GM18511 (cell line): Measurements from ENCODE around the gene EHBP1.

ENCODE experiments used
- ATAC-seq: cut with Tn5 transposase; IDR thresholded peaks from one replicate; pipeline ENCODE4 v1.9.1; 2021; ENCODE audit warnings: mild to moderate bottlenecking, moderate library complexity; ENCODE audit not compliant: unreplicated experiment

The EHBP1 gene

DNA sequence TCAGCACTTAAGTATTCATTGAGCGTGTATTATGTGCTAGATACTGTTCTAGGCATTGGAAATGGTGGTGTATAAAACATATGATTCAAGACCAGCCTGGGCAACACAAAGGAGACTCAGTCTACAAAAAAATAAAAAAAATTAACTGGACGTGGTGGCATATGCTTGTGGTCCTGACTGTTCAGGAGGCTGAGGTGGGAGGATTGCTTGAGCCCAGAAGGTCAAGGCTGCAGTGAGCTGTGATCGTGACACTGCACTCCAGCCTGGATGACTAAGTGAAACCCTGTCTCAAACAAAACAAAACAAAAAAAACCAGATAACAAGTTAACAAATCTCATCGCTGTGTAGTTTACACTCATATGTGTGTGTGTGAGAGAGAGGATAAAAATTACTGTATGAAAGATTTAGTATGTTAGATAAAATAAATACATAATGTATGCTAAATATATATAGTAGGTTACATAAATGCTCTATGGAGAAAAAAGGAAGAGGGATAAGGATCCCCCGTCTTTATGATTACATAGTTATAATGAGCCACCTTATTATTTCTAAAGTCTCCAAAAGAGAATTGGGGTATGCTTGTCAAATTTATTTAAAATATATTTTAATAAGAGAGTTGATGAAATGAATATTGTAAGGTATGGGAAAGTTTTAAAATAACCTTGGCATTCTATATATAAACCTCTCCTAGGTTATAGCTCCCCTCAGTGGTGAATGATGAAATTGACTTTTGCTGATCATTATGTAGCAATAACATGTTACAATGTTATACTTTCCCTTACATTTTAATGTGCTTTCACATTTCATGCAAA, 69.2 kb downstream of the EHBP1 start:
- peak; percentile 62 for ATAC-seq

DNA sequence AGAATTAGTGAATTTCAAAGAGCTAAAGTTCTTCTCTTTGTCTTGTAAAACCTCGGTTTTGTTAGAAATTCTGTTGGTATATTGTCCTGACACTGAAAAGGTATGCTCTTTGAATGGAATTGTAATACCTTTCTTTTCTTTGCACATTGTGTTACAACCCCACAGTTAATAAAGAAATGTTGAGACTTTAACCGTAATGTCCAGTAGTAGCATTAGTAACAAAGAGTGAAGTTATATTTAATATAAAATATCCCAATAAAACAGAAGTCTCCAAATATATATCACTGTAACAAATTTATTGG, 69.8 kb downstream of the EHBP1 start:
- no peak for ATAC-seq

DNA sequence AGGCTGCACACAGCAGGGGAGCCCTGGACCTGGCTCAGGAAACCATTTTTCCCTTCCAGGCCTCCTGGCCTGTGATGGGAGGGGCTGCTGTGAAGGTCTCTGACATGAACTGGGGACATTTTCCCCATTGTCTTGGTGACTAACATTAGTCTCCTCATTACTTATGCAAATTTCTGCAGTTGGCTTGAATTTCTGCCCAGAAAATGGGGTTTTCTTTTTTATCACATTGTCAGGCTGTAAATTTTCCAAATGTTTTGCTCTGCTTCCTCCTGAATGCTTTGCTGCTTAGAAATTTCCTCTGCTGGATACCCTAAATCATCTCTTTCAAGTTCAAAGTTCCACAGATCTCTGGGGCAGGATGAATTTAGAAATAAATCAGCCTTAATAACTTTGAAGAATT, 78.2 kb downstream of the EHBP1 start:
- no peak for ATAC-seq

DNA sequence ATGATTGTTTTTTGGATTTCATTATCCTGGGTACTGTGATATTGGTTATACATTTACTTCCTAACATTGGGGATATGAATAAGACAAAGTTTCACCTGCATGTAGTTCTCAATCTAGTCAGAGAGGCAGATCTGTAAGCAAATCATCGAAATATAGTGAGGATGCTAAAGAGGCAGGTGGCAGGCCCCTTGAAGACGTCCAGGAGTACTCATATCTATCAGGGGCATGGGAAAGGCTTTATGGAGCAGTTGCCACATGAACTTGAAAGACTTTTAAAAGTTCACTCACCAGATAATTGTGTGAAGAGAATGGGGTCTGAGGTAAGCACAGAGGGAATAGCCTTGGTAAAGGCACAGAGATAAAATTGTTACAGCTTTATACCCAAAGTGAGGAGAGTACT, 78.8 kb downstream of the EHBP1 start:
- no peak for ATAC-seq

DNA sequence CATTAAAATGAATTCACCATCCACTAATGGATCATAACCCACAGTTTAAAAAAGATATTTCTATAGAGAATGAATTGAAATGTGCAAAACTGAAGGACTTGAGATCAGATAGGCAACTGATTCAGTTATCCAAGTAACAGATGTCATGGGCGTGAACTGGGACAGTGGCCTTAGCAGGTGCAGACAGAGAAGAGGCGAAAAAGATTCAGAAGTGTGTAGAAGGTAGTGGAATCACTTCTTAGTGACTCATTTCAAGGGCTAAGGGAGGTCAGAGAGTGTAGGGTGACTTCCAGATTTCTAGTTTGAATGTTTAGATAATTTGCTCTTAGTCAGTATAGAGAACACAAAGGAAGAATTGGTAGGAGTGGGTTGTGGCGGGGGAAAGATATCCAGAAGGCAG, 79.7 kb downstream of the EHBP1 start:
- peak; percentile 72 for ATAC-seq

DNA sequence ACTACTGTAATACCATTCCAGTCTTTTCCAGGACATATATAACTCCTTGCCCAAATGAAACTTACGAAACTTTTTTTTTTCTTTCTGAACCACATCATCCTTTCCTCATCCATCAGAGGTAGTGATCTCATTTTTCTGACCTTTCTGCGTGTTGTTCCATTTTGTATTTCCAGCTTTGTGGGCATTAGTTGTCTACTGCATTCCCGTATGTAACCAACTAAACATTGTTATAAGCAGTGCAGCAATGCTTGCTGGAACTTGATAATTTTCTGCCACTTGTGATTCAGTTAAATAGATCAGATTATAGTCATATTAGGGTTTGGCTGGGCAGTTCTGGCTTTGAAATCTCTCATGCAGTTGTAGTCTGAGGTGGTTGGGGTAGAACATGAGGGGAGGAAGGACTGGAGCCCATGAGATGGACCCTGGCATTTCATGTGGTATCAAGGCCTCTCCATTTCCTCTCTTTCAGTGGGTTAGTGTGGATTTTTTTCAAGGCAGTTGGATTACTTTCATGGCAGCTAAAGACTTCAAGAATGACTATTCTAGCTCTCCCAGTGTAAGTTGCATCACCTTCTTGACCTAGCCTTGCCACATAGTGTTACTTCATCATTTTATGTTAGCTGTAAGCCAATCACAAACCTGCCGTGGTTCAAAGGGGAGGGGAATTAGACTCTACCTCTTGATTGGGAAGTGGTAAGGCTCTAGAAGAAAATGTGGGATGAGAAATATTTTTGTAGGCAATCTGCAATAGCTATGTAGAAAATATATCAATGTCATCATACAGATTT, 80.5 kb downstream of the EHBP1 start:
- ATAC-seq = no peak

DNA sequence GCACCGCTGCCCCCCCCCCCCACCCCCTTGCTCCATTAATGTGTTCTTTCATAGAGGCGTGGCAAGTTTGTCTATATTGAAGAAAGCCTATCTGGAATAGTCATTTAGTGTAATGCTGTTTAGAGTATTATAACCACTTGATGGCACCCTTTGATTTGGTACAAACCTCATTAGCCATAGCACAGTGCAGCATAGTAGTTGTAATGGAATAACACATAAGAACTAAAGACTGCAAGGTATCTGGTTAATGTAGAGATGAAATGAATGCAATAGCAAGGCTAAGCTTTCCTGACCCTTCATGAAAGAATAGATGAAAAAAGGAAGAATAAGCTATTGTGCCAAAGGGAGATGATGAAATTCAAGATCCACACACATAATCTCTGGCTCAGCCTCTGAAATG, 81.9 kb downstream of the EHBP1 start:
- peak; percentile 65 for ATAC-seq

DNA sequence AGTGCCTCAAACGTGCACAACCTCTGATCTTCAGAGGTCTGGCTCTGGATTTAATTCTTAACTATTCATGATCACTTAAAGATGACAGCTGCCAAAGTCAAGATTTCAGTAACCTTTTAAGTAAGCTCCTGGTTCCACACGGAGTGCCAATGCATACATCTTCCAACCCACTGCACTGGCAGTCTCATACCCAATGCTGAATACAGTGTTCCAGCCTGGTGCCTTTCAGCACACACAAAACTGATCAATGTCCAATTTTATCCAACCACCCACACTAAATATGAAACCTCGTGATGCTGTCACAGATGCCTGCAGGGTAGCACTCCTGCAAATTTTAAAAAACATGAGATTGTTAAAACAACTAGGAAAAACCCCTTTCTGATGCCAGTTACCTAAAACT, 84.0 kb downstream of the EHBP1 start:
- ATAC-seq = no peak

DNA sequence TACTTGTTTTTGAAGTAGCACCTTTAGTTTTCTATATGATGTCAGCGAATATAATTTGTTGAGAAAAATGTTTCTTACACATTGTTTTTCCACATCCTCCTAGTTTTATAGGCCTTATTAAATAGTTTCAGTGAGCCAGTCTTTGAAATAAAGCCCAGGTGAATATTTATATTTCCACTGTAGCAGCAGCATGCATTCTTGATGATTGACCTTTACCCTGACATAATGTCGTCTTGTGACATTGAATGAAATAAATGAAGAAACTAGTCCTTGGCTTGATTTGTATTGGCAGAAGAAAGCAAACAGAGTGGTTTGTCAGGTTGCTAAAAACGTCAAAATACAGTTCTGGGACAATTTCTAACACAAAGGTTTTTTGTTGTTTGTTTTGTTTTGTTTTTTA, 84.4 kb downstream of the EHBP1 start:
- no peak for ATAC-seq

DNA sequence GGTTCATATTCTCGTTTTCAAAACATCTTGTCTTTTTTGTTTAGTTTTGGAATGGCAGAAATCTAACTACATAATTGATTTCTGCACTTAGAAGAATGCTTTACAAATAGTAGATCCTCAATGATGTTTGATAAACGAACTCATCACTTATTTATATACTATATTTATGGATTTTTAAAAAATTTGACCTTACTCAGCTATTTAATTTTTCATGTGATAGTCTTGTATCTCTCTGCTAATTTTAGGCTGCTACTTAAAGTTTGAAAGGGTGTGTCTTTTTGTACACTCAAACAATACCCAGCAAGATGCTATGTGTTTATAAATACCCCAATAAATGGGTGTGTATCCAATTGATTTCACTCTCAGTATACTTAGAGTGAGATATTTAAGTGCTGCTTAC, 86.9 kb downstream of the EHBP1 start:
- no peak for ATAC-seq

DNA sequence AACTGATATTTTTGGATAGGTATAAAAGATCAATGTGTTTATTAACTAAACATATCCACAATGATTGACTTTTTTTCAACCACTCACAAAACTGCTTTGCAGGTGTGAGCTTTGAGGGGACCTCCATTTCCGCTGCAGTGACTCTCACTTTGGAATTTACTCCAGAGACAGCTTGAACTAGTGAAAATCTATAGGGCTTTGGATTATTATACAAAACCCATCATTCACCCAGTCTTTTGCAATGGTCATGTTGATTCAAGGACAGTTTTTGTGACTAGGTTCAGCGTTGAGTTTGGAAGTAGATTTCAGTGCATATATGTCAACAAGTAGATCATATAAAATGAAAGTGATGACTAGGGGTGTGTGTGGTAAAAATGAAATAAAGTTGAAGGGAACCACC, 87.7 kb downstream of the EHBP1 start:
- no peak for ATAC-seq

DNA sequence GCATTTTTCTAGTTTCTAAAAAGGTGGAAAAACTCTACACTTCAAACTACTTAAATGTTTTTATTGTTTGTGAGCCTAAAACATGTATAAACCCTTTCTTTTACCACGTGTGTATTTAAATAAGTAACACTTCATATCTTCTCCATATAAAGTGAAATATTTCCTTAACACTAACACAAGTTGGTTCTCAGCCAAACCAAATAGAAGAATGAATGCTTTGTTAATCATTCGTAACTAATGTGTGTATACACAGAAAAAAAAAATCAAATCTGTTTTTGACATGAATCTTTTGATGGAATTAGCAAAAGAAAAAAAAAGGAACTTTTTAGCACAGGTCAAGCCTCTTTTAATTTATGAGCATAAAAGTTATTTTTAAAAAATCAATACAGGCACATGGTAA, 89.3 kb downstream of the EHBP1 start:
- ATAC-seq = no peak

DNA sequence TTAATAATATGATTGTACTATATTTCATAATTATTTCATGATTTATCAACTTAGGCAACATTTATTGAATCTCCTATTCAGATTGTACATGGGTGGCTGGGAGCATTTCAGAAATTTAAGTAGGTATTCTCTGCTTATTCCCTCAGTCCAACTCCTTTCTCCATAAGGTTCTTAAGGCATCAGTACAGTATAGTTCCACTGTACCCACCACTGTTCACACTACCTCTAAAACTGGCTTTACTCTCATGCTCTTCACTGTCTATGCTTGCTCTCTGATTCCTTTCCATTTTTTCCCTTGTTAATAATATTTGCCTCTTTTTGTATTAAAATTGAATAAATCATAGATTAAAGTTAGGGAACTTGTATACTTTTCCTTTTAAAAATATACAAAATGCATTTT, 89.8 kb downstream of the EHBP1 start:
- no peak for ATAC-seq

DNA sequence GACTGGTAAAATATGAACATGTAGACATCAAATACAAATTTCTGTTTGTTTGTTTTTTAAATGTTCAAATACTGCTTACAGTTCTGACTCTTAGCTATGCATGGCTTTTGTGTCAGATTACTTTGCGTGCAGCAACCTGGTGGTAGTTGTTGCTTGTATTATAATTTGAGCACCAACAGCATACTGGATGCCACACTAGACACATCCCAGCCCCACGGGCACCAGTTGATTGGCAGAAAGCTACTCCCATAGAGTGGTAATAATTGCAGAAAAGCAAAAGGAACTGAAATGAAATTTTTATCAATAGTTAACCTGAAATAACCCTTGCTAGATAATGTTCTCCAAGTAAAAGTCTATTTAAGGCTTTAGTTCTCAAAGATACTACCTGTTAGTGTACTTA, 91.6 kb downstream of the EHBP1 start:
- no peak for ATAC-seq

DNA sequence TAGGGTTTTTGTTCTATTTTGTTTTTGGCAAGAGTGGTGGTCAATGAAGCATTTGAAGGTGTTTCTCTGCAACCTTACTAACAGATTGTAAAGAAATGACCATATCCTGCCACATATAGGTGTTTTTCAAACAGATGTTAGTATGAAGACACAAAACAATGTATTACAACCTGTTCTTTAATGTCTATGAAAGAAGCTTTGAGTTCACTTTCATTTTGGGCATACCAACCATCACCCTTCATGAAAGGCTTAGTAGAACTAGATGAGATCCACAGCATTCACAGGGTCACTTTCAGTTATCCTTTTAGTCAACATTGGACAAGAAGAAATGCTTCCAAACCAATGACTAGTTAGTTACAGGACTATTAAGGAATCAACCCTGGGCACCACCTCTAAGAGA, 95.1 kb downstream of the EHBP1 start:
- peak; percentile 65 for ATAC-seq

DNA sequence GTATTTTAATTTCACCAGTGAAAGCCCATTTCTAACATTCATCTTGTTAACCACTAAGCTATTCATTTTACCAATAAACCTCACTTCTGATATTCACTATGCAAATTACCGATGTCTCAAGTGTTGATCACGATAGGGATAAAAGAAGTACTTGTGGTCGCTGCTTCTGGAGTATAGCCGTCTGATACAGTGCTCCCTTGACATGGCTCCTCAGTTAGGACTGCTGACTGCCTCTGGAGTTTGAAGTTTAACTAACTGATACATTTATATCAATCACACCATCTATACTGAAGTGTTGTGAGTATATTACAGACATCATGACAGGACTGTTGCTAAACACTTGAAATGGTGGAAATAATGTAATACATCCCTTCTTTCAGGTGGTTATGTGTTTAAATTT, 95.6 kb downstream of the EHBP1 start:
- ATAC-seq = no peak

DNA sequence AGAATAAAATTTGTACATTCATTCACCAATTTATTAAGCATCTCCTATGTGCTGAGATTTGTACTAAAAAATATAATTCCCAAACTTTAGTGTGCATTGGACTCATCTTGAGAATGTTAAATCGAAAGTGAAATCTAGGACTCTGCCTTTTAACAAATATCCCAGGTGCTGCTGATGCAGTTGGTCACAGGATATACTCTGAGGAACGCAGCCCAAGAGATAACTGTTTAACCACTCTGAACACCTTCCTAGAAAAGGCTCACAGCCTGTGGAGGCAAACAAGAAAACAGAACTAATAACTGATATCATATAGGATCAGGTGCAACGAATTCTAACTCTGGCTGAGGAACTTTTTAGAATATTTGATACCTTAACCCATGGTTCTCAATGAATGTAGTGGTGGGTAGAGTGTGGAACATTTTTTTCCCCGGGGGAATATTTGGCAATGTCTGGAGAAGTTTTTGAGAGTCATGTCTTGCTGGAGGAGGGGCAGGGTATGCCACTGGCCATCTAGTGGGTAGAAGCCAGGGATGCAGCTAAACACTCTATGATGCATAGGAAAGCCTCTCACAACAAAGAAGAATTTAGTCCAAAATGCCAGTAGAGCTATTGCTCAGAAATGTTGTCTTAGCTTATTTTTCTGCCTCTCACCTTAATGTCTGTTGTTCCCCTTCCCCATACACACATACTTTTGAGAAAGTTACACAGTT, 96.5 kb downstream of the EHBP1 start:
- no peak for ATAC-seq

DNA sequence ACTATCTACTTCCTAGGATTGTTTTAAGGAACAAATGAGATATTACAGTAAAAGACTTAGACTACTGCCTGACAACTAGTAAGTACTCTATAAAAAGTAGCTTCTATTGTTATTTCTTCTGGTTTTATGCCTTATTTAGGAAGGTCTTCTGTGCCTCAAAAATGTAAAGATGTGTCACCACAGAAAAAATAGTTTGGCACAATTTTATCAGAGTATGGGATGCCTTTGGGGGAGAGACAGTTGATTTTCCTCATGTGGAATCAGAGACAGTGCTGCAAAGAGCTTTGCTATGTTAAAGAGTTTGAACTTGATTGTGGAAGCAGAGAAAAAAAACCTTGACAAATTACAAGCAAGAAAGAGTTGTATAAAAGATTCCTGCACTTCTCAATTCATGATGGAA, 98.4 kb downstream of the EHBP1 start:
- ATAC-seq = no peak

DNA sequence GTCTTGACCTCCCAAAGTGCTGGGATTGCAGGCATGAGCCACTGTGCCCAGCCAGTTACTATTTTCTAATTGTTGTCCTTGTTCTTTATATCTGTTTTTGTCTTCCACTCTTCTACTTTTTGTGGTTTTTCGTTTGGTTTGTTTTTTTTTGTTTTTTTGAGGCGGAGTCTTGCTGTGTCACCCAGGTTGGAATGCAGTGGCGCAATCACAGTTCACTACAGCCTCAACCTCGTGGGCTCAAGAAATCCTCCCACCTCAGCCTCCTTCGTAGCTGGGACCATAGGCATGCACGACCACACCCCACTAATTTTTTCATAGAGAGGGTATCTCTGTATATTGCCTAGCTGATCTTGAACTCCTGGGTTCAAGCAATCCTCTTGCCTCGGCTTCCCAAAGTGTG, 100.7 kb downstream of the EHBP1 start:
- no peak for ATAC-seq

DNA sequence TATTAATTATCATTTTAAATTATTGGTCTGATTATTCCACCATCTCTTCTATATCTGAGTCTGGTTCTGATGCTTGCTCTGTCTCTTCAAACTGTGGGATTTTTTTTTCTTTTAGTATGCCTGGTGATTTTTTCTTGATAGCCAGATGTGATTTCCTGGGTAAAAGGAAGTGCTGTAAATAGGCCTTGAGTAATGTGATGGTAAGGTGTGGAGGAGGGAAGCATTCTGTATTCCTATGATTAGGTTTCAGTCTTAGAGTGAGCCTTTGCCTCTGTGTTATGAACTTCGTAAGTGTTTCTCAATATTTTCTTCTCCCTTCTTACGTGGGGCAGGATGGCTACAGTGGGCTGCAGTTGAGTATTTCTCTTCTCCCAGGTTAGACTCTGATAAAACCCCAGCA, 103.0 kb downstream of the EHBP1 start:
- no peak for ATAC-seq

DNA sequence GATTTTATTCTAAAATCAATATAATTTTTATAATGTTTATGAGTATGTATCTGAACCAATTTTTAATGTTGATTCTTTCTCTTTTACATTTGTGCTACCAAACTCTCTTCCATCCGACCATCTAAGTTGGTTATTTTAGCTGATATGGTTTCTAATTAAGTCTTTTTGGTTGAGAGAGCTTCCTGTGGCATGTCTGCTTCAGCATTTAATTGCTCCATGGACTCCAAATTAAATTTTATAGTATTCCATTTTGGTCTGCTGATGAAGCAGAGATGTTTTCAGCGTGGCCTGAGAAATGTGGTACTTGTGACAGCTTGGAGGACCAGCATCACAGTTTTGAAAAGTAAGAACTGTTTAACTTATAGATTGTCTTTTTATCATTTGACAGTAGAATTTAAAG, 105.6 kb downstream of the EHBP1 start:
- no peak for ATAC-seq

DNA sequence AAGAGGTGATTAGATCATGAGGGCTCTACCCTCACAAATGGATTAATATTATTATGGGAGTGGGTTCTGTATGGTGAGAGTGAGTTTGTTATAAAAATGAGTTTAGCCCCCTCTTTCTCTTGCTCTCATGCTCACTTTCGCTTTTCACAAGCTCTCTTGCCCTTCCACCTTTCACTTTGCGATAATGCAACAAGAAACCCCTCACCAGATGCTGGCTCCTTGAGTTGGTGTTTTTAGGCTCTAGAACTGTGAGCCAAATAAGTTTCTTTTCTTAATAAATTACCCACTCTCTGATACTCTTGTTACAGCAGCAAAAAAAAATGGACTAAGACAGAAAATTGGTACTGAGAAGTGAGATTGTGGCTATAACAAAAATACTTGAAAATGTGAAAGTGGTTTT, 106.5 kb downstream of the EHBP1 start:
- no peak for ATAC-seq
